ENCODE data around the gene KRTAP12-4. TPM values are rescaled to one million over a fixed set of nuclear protein-coding genes. Genes with fewer than 3 reads are reported as not detected.
"Not testable (repeated sequence)": the region's sequence is repeated elsewhere in the genome, so short reads cannot be mapped to it uniquely, and the experiment has no call there.

Gene KRTAP12-4
- total and polyA plus RNA-seq, 2 experiments from 2014 or later, result not detected

DNA sequence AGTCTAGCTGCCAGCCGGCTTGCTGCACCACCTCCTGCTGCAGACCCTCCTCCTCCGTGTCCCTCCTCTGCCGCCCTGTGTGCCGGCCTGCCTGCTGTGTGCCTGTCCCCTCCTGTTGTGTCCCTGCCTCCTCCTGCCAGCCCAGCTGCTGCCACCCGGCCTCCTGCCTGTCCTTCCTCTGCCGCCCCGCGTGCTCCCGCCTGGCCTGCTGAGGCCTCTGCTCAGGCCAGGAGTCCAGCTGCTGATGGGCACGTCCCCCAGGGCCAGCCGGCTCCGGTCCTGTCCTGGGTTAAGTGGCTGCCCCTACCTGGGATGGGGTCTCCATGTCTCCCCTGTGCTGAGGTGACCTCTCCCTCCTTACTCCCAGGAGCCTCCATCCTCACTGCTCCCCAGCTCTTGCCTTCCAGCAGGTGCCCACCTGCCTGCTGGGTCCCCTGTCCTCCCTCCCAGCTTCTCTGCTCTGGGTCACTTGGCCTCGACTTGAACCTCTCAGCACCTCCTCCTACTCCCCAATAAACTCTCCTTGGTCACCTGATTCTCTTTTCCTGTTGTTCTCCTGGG is 41.7 kb downstream of the KRTAP12-4 start:
- Histone ChIP-seq H4K20me1 (ENCODE audit: insufficient read depth) (no peaks in the 10 kb centered on the region), H3K9ac (no peak overlapping the region), H3F3A (ENCODE audit: insufficient read depth) (no peaks in the 10 kb centered on the region), H3K4me3 (no peak overlapping the region), H3K27ac (no peak overlapping the region), H3K27me3 (replicated peaks; ENCODE audit: insufficient read depth) (no peaks in the 10 kb centered on the region; the same call in 1 of the 2 replicates), H3K9me3 (ENCODE audit: low read depth) (no peaks in the 10 kb centered on the region), H3K4me1 (ENCODE audit: insufficient read depth) (no peaks in the 10 kb centered on the region), H3K4me2 (ENCODE audit: unreplicated experiment) (no peak overlapping the region), H3K79me2 (ENCODE audit: insufficient read depth) (no peaks in the 10 kb centered on the region), H2AFZ (no peak overlapping the region), H3K36me3 (ENCODE audit: low read depth) (no peaks in the 10 kb centered on the region), H3K9me2 (ENCODE audit: insufficient read depth) (no peaks in the 10 kb centered on the region)
- no peak for DNase-seq
- WGBS, 2 experiments (ENCODE audit: low coverage in 1 of 2, low lambda C conversion rate in 2 of 2, missing lambda C conversion rate in 2 of 2), result 42 to 55% methylated on average over 12 to 13 of the region's 13 CpGs
- TF ChIP-seq EZH2phosphoT487 (IDR thresholded peaks at IDR 0.05; ENCODE audit: insufficient read depth, low read depth) (no peak), EZH2 (IDR thresholded peaks at IDR 0.05; ENCODE audit: insufficient read depth, poor library complexity, severe bottlenecking) (no peak)
- in situ Hi-C loops (cut with MboI), result no loop called here

DNA sequence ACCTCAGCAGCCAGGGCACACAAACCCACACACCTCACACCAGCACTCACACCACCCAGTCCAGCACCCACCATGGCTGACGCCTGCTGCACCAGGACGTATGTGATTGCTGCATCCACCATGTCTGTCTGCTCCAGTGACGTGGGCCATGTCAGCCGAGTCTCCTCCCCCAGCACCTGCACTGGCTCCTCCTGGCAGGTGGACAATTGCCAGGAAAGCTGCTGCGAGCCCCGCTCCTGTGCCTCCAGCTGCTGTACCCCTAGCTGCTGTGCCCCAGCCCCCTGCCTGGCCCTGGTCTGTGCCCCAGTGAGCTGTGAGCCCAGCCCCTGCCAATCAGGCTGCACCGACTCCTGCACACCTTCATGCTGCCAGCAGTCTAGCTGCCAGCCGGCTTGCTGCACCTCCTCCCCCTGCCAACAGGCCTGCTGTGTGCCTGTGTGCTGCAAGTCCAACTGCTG is 42.4 kb downstream of the KRTAP12-4 start, which contains the start of gene KRTAP10-8:
KRTAP10-8 (plus strand) TSS at position 51 of the 458 bp plus-strand sequence; CDS start at position 73, 22 bp downstream.
- no peaks in the 10 kb centered on the region for H3K36me3 ChIP-seq (ENCODE audit: low read depth)
- WGBS, 2 experiments (ENCODE audit: low coverage in 1 of 2, low lambda C conversion rate in 2 of 2, missing lambda C conversion rate in 2 of 2), result 46 to 56% methylated on average over 8 of the region's 8 CpGs
- no peaks in the 10 kb centered on the region for H3K79me2 ChIP-seq (ENCODE audit: insufficient read depth)
- H3K4me1 ChIP-seq (ENCODE audit: insufficient read depth), result no peaks in the 10 kb centered on the region
- H3K9me3 ChIP-seq (ENCODE audit: low read depth), result no peaks in the 10 kb centered on the region
- H3K27me3 ChIP-seq (replicated peaks; ENCODE audit: insufficient read depth), result no peaks in the 10 kb centered on the region
- no peaks in the 10 kb centered on the region for H3F3A ChIP-seq (ENCODE audit: insufficient read depth)
- H3K4me2 ChIP-seq (ENCODE audit: unreplicated experiment), result no peak within 1 kb of the TSS
- H3K9ac ChIP-seq, result no peak within 1 kb of the TSS
- in situ Hi-C loops (cut with MboI), result no loop called here
- H2AFZ ChIP-seq, result no peak within 1 kb of the TSS
- no peak for DNase-seq
- TF ChIP-seq EZH2phosphoT487 (IDR thresholded peaks at IDR 0.05; ENCODE audit: insufficient read depth, low read depth), result no peak
- no peak for TF ChIP-seq EZH2 (IDR thresholded peaks at IDR 0.05; ENCODE audit: insufficient read depth, poor library complexity, severe bottlenecking)
- no peaks in the 10 kb centered on the region for H4K20me1 ChIP-seq (ENCODE audit: insufficient read depth)
- no peaks in the 10 kb centered on the region for H3K9me2 ChIP-seq (ENCODE audit: insufficient read depth)
- H3K27ac ChIP-seq, result no peak within 1 kb of the TSS
- no peak within 1 kb of the TSS for H3K4me3 ChIP-seq

DNA sequence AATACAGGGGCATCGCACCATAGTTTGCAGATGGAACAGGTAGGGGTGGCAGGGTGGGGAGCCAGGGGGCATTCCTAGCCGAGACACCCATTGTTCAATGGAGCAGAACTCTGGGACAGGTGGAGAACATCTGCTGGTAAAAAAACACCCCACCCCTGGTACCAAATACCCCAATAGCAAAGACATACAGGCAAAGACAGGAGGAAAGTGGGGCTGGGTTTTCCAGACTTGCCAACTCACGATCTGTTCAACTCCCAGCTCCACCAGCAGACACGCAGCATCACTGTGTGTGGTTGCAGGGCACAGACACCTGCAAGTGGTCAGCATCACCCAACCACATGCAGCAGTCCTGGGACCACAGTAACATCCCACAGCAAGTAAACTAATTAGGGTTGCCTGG is 42.9 kb downstream of the KRTAP12-4 start:
- Histone ChIP-seq H3K4me2 (ENCODE audit: unreplicated experiment) (no peak overlapping the region), H3K27ac (no peak overlapping the region), H3K4me3 (no peak overlapping the region), H4K20me1 (ENCODE audit: insufficient read depth) (no peaks in the 10 kb centered on the region), H3K27me3 (replicated peaks; ENCODE audit: insufficient read depth) (no peaks in the 10 kb centered on the region), H3K36me3 (ENCODE audit: low read depth) (no peaks in the 10 kb centered on the region), H3K4me1 (ENCODE audit: insufficient read depth) (no peaks in the 10 kb centered on the region), H3F3A (ENCODE audit: insufficient read depth) (no peaks in the 10 kb centered on the region), H3K9ac (no peak overlapping the region), H3K79me2 (ENCODE audit: insufficient read depth) (no peaks in the 10 kb centered on the region), H3K9me2 (ENCODE audit: insufficient read depth) (no peaks in the 10 kb centered on the region), H2AFZ (no peak overlapping the region), H3K9me3 (ENCODE audit: low read depth) (no peaks in the 10 kb centered on the region)
- TF ChIP-seq EZH2phosphoT487 (IDR thresholded peaks at IDR 0.05; ENCODE audit: insufficient read depth, low read depth), result no peak
- TF ChIP-seq EZH2 (IDR thresholded peaks at IDR 0.05; ENCODE audit: insufficient read depth, poor library complexity, severe bottlenecking), result no peak
- 29 to 39% methylated on average over 4 of the region's 4 CpGs for WGBS, 2 experiments (ENCODE audit: low coverage in 1 of 2, low lambda C conversion rate in 2 of 2, missing lambda C conversion rate in 2 of 2)
- DNase-seq, result no peak
- in situ Hi-C loops (cut with MboI), result no loop called here

DNA sequence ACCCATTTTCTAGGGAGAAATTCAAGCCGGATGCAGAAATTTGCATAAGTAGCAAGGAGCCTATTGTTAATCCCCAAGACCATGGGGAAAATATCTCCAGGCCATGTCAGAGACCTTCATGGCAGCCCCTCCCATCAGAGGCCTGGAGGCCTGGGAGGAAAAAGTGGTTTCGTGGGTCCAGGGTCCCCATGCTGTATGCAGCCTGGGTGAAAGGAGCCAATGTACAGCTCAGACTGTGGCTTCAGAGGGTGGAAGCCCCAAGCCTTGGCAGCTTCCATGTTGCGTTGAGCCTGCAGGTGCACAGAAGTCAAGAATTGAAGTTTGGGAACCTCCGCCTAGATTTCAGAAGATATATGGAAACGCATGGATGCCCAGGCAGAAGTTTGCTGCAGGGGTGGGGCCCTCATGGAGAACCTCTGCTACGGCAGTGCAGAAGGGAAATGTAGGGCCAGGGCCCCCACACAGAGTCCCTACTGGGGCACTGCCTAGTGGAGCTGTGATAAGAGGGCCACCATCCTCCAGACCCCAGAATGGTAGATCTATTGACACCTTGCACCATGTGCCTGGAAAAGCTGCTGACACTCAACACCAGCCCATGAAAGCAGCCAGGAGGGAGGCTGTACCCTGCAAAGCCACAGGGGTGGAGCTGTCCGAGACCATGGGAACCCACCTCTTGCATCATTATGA is 44.2 kb downstream of the KRTAP12-4 start:
- H3K9ac ChIP-seq; H3F3A ChIP-seq (ENCODE audit: insufficient read depth); H3K36me3 ChIP-seq (ENCODE audit: low read depth); H2AFZ ChIP-seq; H3K27me3 ChIP-seq (replicated peaks; ENCODE audit: insufficient read depth); H3K79me2 ChIP-seq (ENCODE audit: insufficient read depth); H3K4me2 ChIP-seq (ENCODE audit: unreplicated experiment); H3K9me2 ChIP-seq (ENCODE audit: insufficient read depth); H3K27ac ChIP-seq; in situ Hi-C loops (cut with MboI); H3K4me3 ChIP-seq; H3K9me3 ChIP-seq (ENCODE audit: low read depth); H3K4me1 ChIP-seq (ENCODE audit: insufficient read depth); H4K20me1 ChIP-seq (ENCODE audit: insufficient read depth); DNase-seq: not testable (repeated sequence)
- 26 to 43% methylated on average over 7 of the region's 7 CpGs for WGBS, 2 experiments (ENCODE audit: low coverage in 1 of 2, low lambda C conversion rate in 2 of 2, missing lambda C conversion rate in 2 of 2)
